Neural cell (in vitro differentiated cells): Measurements from ENCODE around the gene CPA1. TPM values are rescaled to one million over a fixed set of nuclear protein-coding genes. Genes with fewer than 3 reads are reported as not detected.

Experiments used
- H2AFZ ChIP-seq: fragments of 200-600, 300-800 bp; sonication (generic), shearing (Covaris generic); 2 replicates; pipeline ENCODE4 v1.6.0; 2014; ENCODE audit warnings: low read depth, mild to moderate bottlenecking, antibody characterized with exemption, low read length, moderate library complexity
- H3F3A ChIP-seq: fragments of 200-600 bp; shearing (Covaris generic); 2 replicates; pipeline ENCODE4 v1.6.1; 2016; ENCODE audit warnings: mild to moderate bottlenecking, moderate library complexity, mixed read lengths, antibody characterized with exemption, low read length; ENCODE audit not compliant: insufficient read depth, poor library complexity, severe bottlenecking
- H3K27ac ChIP-seq: fragments of 200-600, 300-800 bp; sonication (generic), shearing (Covaris generic); 2 replicates; pipeline ENCODE4 v1.5.1; 2014; ENCODE audit warnings: mild to moderate bottlenecking, low read length, moderate library complexity
- H3K27me3 ChIP-seq: fragments of 300-800, 200-600 bp; sonication (generic), shearing (Covaris generic); 2 replicates; pipeline ENCODE4 v1.6.0; 2014; ENCODE audit warnings: mild to moderate bottlenecking, low read depth, low read length, moderate library complexity; ENCODE audit not compliant: insufficient read depth
- H3K36me3 ChIP-seq: fragments of 300-800, 200-600 bp; sonication (generic), shearing (Covaris generic); 2 replicates; pipeline ENCODE4 v1.5.1; 2014; ENCODE audit warnings: mild to moderate bottlenecking, antibody characterized with exemption, low read length, moderate library complexity; ENCODE audit not compliant: insufficient read depth
- H3K4me2 ChIP-seq: fragments of 300-800, 200-600 bp; sonication (generic), shearing (Covaris generic); 2 replicates; pipeline ENCODE4 v1.6.0; 2014; ENCODE audit warnings: mild to moderate bottlenecking, low read length
- H3K4me3 ChIP-seq: fragments of 300-800, 200-600 bp; sonication (generic), shearing (Covaris generic); 2 replicates; pipeline ENCODE4 v1.5.1; 2014; ENCODE audit warnings: mild to moderate bottlenecking, low read length, moderate library complexity
- H3K79me2 ChIP-seq: fragments of 200-600 bp; shearing (Covaris generic); replicated peaks from 2 replicates; pipeline ENCODE4 v1.6.0; 2014; ENCODE audit warnings: mild to moderate bottlenecking, low read length, moderate library complexity; ENCODE audit not compliant: insufficient read depth
- H3K9ac ChIP-seq: fragments of 300-800, 200-600 bp; sonication (generic), shearing (Covaris generic); 2 replicates; pipeline ENCODE4 v1.6.1; 2016; ENCODE audit warnings: mild to moderate bottlenecking, low read length, mixed read lengths
- H3K9me2 ChIP-seq: fragments of 200-600 bp; shearing (Covaris generic); 2 replicates; pipeline ENCODE4 v1.6.1; 2016; ENCODE audit warnings: mild to moderate bottlenecking, low read length, mixed read lengths; ENCODE audit not compliant: insufficient read depth
- H3K9me3 ChIP-seq: fragments of 200-600, 300-800 bp; sonication (generic), shearing (Covaris generic); 2 replicates; pipeline ENCODE4 v1.6.1; 2016; ENCODE audit warnings: mild to moderate bottlenecking, mixed run types, low read length, moderate library complexity, mixed read lengths
- H4K20me1 ChIP-seq: fragments of 200-600 bp; shearing (Covaris generic); 2 replicates; pipeline ENCODE4 v1.6.1; 2016; ENCODE audit warnings: mild to moderate bottlenecking, mixed run types; ENCODE audit not compliant: insufficient read depth
- EP300 ChIP-seq: fragments of 450-650 bp; conservative IDR thresholded peaks from 2 replicates; pipeline ENCODE4 v1.6.1; 2014; ENCODE audit warnings: antibody characterized with exemption, mild to moderate bottlenecking, moderate library complexity; ENCODE audit not compliant: poor library complexity, severe bottlenecking
- EZH2 ChIP-seq: fragments of 200-600, 300-800 bp; shearing (Covaris generic), sonication (generic); IDR thresholded peaks from 2 replicates; pipeline ENCODE4 v1.6.1; 2014; ENCODE audit warnings: antibody characterized with exemption, low read length, borderline replicate concordance, mild to moderate bottlenecking; ENCODE audit not compliant: insufficient read depth, poor library complexity, severe bottlenecking
- MXI1 ChIP-seq: fragments of 450-650 bp; conservative IDR thresholded peaks from 2 replicates; pipeline ENCODE4 v1.6.1; 2014; ENCODE audit warnings: antibody characterized with exemption, mild to moderate bottlenecking; ENCODE audit not compliant: poor library complexity, severe bottlenecking
- POLR2AphosphoS5 ChIP-seq: IDR thresholded peaks from 2 replicates; pipeline ENCODE4 v1.6.1; 2012
- RAD21 ChIP-seq: fragments of 450-650 bp; conservative IDR thresholded peaks from 2 replicates; pipeline ENCODE4 v1.6.1; 2014; ENCODE audit warnings: antibody characterized with exemption, mild to moderate bottlenecking, moderate library complexity
- REST ChIP-seq: IDR thresholded peaks from 2 replicates; pipeline ENCODE4 v1.6.1; 2012; ENCODE audit warnings: borderline replicate concordance
- SMC3 ChIP-seq: fragments of 450-650 bp; conservative IDR thresholded peaks from 2 replicates; pipeline ENCODE4 v1.6.1; 2014; ENCODE audit warnings: antibody characterized with exemption, mild to moderate bottlenecking, moderate library complexity; ENCODE audit not compliant: poor library complexity
- TAF1 ChIP-seq: IDR thresholded peaks from 2 replicates; pipeline ENCODE4 v1.6.1; 2012; ENCODE audit warnings: low read depth
- polyA plus RNA-seq: library from polyadenylated mRNA; depleted of rRNA; stranded (reverse); fragments of >200 nt; gene quantifications from 2 replicates; pipeline ENCODE4 v1.2.3, GENCODE V29; 2014
- TF ChIP-seq, protein P1 (sequence below): fragments of 450-650 bp; IDR thresholded peaks from 2 replicates; pipeline ENCODE4 v1.5.1; 2014; ENCODE audit warnings: antibody characterized with exemption, mild to moderate bottlenecking, moderate library complexity; ENCODE audit not compliant: poor library complexity, severe bottlenecking

CPA1 gene
- polyA plus RNA-seq, 1 donor from 2014 or later, result not detected

DNA sequence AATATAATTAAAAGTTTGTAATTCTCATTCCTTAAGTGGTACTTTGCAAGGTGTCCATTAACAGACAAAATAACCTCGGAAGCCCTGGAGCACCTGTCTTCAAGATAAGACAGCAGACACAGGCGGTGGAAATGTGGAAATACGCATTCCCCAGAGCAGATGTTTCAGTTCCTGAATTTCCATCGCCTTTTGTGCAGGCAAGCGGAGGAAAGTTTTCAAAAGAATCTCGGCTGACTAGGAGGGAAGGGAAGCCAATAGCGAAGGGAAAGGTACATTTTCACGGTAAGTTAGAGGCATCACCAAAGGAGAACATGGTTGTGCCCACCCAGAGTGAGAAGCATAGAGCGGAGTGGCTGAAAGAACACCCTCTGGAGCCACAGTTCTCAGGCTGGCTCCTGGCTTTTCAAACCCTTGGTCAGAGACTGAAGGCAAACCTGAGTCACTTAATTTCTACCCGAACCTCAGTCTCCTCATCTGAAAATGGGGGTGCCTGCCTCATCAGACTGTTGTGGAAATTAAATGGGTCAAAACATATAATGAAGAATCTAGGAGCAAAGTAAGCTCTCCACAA, 13.6 kb downstream of the CPA1 start:
- no peaks in the 10 kb centered on the region for H3K9me2 ChIP-seq
- no peaks in the 10 kb centered on the region for H3F3A ChIP-seq
- H3K27me3 ChIP-seq, result no peaks in the 10 kb centered on the region
- no peaks in the 10 kb centered on the region for H4K20me1 ChIP-seq
- H3K9ac ChIP-seq, result no peak overlapping the region
- TF ChIP-seq EP300, result no peak
- H3K4me3 ChIP-seq, result no peak overlapping the region
- no peaks in the 10 kb centered on the region for H3K36me3 ChIP-seq
- H3K9me3 ChIP-seq, result no peaks in the 10 kb centered on the region
- no peak overlapping the region for H3K4me2 ChIP-seq
- H3K79me2 ChIP-seq, result no peaks in the 10 kb centered on the region
- H2AFZ ChIP-seq, result no peak overlapping the region
- H3K27ac ChIP-seq, result no peak overlapping the region

- no peaks in the 10 kb centered on the region for H3K9me3 ChIP-seq
- H3K9me2 ChIP-seq, result no peaks in the 10 kb centered on the region
- H4K20me1 ChIP-seq, result no peaks in the 10 kb centered on the region
- no peaks in the 10 kb centered on the region for H3F3A ChIP-seq
- H3K27me3 ChIP-seq, result no peaks in the 10 kb centered on the region
- no peaks in the 10 kb centered on the region for H3K36me3 ChIP-seq
- H3K9ac ChIP-seq, result no peak overlapping the region
- no peak overlapping the region for H2AFZ ChIP-seq
- no peaks in the 10 kb centered on the region for H3K79me2 ChIP-seq
- H3K4me2 ChIP-seq, result no peak overlapping the region
- H3K27ac ChIP-seq, result peak overlapping the region; percentile 22
- H3K4me3 ChIP-seq, result no peak overlapping the region
- TF ChIP-seq POLR2AphosphoS5 (no peak), RAD21 (no peak), REST (no peak), MXI1 (no peak), EZH2 (no peak), SMC3 (no peak), TAF1 (no peak), EP300 (no peak)
- TF ChIP-seq, protein P1, sequence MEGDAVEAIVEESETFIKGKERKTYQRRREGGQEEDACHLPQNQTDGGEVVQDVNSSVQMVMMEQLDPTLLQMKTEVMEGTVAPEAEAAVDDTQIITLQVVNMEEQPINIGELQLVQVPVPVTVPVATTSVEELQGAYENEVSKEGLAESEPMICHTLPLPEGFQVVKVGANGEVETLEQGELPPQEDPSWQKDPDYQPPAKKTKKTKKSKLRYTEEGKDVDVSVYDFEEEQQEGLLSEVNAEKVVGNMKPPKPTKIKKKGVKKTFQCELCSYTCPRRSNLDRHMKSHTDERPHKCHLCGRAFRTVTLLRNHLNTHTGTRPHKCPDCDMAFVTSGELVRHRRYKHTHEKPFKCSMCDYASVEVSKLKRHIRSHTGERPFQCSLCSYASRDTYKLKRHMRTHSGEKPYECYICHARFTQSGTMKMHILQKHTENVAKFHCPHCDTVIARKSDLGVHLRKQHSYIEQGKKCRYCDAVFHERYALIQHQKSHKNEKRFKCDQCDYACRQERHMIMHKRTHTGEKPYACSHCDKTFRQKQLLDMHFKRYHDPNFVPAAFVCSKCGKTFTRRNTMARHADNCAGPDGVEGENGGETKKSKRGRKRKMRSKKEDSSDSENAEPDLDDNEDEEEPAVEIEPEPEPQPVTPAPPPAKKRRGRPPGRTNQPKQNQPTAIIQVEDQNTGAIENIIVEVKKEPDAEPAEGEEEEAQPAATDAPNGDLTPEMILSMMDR, result no peak
These were observed 14.3 kb downstream of the CPA1 start for GRCh38 chr7:130394421-130395195.
